Measurements from ENCODE around the gene GFPT2. TPM values are rescaled to one million over a fixed set of nuclear protein-coding genes. Genes with fewer than 3 reads are reported as not detected.

Gene GFPT2
- total and polyA plus RNA-seq, 2 of the 8 experiments (the other 6 are each of a cell fraction or from before 2014, with no cell fraction given), result 83.7 to 143 TPM

DNA sequence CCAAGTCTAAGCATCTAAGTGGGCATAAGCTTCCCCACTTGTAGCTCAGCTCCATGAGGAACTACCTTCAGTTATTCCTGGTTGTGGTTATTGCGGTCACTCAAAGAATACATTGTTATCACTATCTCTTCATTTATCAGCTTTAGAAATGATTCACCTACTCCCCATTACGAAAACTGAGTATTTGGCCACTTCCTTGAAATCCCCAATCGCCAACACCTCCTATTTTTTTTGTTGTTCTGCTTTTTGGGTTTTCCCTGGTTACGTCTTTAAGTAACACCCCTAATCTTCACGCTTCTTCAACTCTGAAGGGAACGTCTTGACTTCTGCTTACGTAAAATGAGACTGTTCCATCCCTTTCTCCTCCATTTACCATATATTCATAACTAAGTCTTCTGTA is 81.9 kb downstream of the GFPT2 start (continued):
- TF ChIP-seq SIRT6 (IDR thresholded peaks at IDR 0.05; ENCODE audit: low read length) (no peak), TEAD4 (IDR thresholded peaks at IDR 0.05; ENCODE audit: low read depth, low read length) (no peak), SRF (IDR thresholded peaks at IDR 0.05; ENCODE audit: low read depth, low read length) (no peak)

All from H1 (cell line).